ENCODE results near the gene MAEL.

DNA sequence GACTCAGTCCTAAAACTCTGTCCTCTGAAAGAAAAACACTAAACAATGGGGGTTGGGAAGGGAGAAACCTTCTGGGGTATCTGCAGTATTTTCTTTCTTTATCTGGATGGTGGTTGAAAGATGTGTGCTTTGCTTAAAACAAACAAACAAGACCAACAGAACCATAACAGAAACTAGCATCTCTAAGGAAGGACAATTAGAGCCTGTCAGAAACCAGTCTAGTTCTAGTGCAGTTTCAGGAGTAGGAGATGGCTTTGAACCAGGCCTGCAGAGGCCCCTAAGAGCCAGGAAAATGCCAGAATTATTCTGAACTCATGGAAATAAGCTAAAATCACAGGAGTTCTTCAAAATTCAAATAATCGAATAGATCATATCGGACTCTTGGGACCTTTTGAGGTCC lies 32.2 kb upstream of the MAEL start:
- TF ChIP-seq PRDM15 (CRISPR knock-in tag; IDR thresholded peaks at IDR 0.05) (no peak), FOXJ3 (CRISPR knock-in tag; IDR thresholded peaks at IDR 0.05; ENCODE audit: borderline replicate concordance) (no peak), FOXP1 (CRISPR knock-in tag; IDR thresholded peaks at IDR 0.05; ENCODE audit: borderline replicate concordance) (no peak), JUN (CRISPR knock-in tag; IDR thresholded peaks at IDR 0.05) (no peak), MAX (CRISPR knock-in tag; IDR thresholded peaks at IDR 0.05) (no peak), E2F5 (CRISPR knock-in tag; IDR thresholded peaks at IDR 0.05) (no peak)
- TF ChIP-seq, protein P1, sequence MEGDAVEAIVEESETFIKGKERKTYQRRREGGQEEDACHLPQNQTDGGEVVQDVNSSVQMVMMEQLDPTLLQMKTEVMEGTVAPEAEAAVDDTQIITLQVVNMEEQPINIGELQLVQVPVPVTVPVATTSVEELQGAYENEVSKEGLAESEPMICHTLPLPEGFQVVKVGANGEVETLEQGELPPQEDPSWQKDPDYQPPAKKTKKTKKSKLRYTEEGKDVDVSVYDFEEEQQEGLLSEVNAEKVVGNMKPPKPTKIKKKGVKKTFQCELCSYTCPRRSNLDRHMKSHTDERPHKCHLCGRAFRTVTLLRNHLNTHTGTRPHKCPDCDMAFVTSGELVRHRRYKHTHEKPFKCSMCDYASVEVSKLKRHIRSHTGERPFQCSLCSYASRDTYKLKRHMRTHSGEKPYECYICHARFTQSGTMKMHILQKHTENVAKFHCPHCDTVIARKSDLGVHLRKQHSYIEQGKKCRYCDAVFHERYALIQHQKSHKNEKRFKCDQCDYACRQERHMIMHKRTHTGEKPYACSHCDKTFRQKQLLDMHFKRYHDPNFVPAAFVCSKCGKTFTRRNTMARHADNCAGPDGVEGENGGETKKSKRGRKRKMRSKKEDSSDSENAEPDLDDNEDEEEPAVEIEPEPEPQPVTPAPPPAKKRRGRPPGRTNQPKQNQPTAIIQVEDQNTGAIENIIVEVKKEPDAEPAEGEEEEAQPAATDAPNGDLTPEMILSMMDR (IDR thresholded peaks at IDR 0.05), result no peak
- TF ChIP-seq, protein P2, sequence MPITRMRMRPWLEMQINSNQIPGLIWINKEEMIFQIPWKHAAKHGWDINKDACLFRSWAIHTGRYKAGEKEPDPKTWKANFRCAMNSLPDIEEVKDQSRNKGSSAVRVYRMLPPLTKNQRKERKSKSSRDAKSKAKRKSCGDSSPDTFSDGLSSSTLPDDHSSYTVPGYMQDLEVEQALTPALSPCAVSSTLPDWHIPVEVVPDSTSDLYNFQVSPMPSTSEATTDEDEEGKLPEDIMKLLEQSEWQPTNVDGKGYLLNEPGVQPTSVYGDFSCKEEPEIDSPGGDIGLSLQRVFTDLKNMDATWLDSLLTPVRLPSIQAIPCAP (CRISPR knock-in tag; IDR thresholded peaks at IDR 0.05), result no peak
- TF ChIP-seq, protein P3, sequence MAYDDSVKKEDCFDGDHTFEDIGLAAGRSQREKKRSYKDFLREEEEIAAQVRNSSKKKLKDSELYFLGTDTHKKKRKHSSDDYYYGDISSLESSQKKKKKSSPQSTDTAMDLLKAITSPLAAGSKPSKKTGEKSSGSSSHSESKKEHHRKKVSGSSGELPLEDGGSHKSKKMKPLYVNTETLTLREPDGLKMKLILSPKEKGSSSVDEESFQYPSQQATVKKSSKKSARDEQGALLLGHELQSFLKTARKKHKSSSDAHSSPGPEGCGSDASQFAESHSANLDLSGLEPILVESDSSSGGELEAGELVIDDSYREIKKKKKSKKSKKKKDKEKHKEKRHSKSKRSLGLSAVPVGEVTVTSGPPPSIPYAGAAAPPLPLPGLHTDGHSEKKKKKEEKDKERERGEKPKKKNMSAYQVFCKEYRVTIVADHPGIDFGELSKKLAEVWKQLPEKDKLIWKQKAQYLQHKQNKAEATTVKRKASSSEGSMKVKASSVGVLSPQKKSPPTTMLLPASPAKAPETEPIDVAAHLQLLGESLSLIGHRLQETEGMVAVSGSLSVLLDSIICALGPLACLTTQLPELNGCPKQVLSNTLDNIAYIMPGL (CRISPR knock-in tag; IDR thresholded peaks at IDR 0.05), result no peak
- TF ChIP-seq, protein P4, sequence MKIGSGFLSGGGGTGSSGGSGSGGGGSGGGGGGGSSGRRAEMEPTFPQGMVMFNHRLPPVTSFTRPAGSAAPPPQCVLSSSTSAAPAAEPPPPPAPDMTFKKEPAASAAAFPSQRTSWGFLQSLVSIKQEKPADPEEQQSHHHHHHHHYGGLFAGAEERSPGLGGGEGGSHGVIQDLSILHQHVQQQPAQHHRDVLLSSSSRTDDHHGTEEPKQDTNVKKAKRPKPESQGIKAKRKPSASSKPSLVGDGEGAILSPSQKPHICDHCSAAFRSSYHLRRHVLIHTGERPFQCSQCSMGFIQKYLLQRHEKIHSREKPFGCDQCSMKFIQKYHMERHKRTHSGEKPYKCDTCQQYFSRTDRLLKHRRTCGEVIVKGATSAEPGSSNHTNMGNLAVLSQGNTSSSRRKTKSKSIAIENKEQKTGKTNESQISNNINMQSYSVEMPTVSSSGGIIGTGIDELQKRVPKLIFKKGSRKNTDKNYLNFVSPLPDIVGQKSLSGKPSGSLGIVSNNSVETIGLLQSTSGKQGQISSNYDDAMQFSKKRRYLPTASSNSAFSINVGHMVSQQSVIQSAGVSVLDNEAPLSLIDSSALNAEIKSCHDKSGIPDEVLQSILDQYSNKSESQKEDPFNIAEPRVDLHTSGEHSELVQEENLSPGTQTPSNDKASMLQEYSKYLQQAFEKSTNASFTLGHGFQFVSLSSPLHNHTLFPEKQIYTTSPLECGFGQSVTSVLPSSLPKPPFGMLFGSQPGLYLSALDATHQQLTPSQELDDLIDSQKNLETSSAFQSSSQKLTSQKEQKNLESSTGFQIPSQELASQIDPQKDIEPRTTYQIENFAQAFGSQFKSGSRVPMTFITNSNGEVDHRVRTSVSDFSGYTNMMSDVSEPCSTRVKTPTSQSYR (CRISPR knock-in tag; IDR thresholded peaks at IDR 0.05), result no peak
